ENCODE measurements around the gene PFKFB3.

PFKFB3 gene

DNA sequence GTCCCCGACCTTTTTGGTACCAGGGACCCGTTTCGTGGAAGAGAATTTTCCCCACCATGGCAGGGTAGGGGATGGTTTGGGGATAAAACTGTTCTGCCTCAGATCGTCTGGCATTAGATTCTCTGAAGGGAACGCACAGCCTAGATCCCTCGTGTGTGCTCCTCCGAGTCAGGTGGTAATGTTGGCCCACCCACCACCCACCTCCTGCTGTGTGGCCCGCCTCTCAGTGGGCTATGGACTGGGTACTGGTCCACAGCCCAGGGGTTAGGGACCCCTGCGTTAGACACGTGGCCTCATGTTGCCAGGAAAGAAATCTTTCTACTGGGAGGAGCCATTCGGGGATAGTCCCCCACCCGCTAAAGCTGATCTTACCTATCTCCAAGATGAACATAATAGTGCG is 27.0 kb downstream of the PFKFB3 start:
- no peak overlapping the region for H3K27ac ChIP-seq
- no peaks in the 10 kb centered on the region for H3K27me3 ChIP-seq (ENCODE audit: control insufficient read depth, insufficient read depth, low read length)
- H3K4me3 ChIP-seq (ENCODE audit: low read depth, low read length): no peak overlapping the region
- no peak overlapping the region for H3K4me2 ChIP-seq (ENCODE audit: low read length)
- H2AFZ ChIP-seq: no peak overlapping the region
- TF ChIP-seq CTCF (IDR thresholded peaks at IDR 0.05): no peak
- no peaks in the 10 kb centered on the region for H3K36me3 ChIP-seq (ENCODE audit: control insufficient read depth, insufficient read depth, low read length)
- no peaks in the 10 kb centered on the region for H3K4me1 ChIP-seq
- H3K9ac ChIP-seq: no peak overlapping the region
- H3K9me3 ChIP-seq (ENCODE audit: control insufficient read depth, low read length): no peaks in the 10 kb centered on the region
- H3K79me2 ChIP-seq: no peaks in the 10 kb centered on the region

DNA sequence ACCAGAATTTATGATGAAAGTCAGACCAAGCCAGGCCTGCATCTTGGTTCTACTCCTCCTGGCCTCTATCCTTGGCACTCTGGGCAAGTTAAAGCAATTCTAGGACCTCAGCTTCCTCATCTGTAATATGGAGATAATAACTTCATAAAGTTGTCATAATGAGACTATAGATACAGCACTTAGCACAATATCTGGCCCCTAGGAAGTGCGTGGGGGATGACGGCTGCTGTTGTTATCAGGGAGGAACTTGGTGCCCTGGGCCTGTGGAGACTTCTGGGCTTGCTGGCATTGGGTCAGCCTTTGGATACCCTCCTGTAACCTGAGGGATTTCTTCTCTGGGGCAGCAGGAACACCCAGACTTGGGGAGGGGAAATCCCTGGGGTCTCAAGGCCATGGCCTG is 27.6 kb downstream of the PFKFB3 start:
- H3K4me1 ChIP-seq: no peaks in the 10 kb centered on the region
- H3K9ac ChIP-seq: no peak overlapping the region
- no peaks in the 10 kb centered on the region for H3K9me3 ChIP-seq (ENCODE audit: control insufficient read depth, low read length)
- H3K4me3 ChIP-seq (ENCODE audit: low read depth, low read length): no peak overlapping the region
- H3K36me3 ChIP-seq (ENCODE audit: control insufficient read depth, insufficient read depth, low read length): no peaks in the 10 kb centered on the region
- H3K27me3 ChIP-seq (ENCODE audit: control insufficient read depth, insufficient read depth, low read length): no peaks in the 10 kb centered on the region
- no peaks in the 10 kb centered on the region for H3K79me2 ChIP-seq
- no peak overlapping the region for H2AFZ ChIP-seq
- no peak for TF ChIP-seq CTCF (IDR thresholded peaks at IDR 0.05)
- H3K27ac ChIP-seq: no peak overlapping the region
- H3K4me2 ChIP-seq (ENCODE audit: low read length): no peak overlapping the region

GRCh38 chr10:6231146-6231545 is 28.4 kb downstream of the PFKFB3 start:
- no peak overlapping the region for H3K9ac ChIP-seq
- H3K4me3 ChIP-seq (ENCODE audit: low read depth, low read length): no peak overlapping the region
- no peaks in the 10 kb centered on the region for H3K27me3 ChIP-seq (ENCODE audit: control insufficient read depth, insufficient read depth, low read length)
- no peaks in the 10 kb centered on the region for H3K79me2 ChIP-seq
- no peak overlapping the region for H3K4me2 ChIP-seq (ENCODE audit: low read length)
- H3K9me3 ChIP-seq (ENCODE audit: control insufficient read depth, low read length): no peaks in the 10 kb centered on the region
- no peak overlapping the region for H2AFZ ChIP-seq
- TF ChIP-seq CTCF (IDR thresholded peaks at IDR 0.05): no peak
- H3K27ac ChIP-seq: no peak overlapping the region
- no peaks in the 10 kb centered on the region for H3K36me3 ChIP-seq (ENCODE audit: control insufficient read depth, insufficient read depth, low read length)
- H3K4me1 ChIP-seq: no peaks in the 10 kb centered on the region

DNA sequence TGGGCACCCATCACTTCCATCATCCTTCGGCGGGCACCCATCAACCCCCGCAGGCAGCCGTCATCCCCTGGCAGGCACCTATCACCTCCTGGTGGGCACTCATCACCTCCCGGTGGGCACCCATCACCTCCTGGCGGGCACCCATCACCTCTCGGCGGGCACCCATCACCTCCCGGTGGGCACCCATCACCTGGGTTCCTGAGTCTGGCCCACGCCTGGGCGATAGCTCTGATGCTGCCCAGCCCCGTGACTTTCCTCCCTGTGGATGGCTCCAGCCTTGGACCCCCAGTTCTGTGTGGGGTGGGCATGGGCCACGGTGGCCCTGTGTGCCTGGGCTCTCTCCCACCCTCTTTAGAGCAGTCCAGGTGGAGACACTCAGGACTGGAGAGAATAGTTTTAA is 29.0 kb downstream of the PFKFB3 start:
- no peak overlapping the region for H3K9ac ChIP-seq
- no peak overlapping the region for H3K27ac ChIP-seq
- H3K36me3 ChIP-seq (ENCODE audit: control insufficient read depth, insufficient read depth, low read length): no peaks in the 10 kb centered on the region

More for the DNA sequence above, 29.0 kb downstream of the PFKFB3 start:
- Histone ChIP-seq H3K9me3 (ENCODE audit: control insufficient read depth, low read length) (no peaks in the 10 kb centered on the region), H3K4me3 (ENCODE audit: low read depth, low read length) (no peak overlapping the region), H2AFZ (no peak overlapping the region), H3K4me2 (ENCODE audit: low read length) (no peak overlapping the region), H3K4me1 (no peaks in the 10 kb centered on the region), H3K79me2 (no peaks in the 10 kb centered on the region), H3K27me3 (ENCODE audit: control insufficient read depth, insufficient read depth, low read length) (no peaks in the 10 kb centered on the region)
- no peak for TF ChIP-seq CTCF (IDR thresholded peaks at IDR 0.05)
